ENCODE measurements around the gene PTTG1. TPM values are rescaled to one million over a fixed set of nuclear protein-coding genes. Genes with fewer than 3 reads are reported as not detected.

The PTTG1 gene
- total RNA-seq, 1 experiment from 2014 or later, result 239 TPM

DNA sequence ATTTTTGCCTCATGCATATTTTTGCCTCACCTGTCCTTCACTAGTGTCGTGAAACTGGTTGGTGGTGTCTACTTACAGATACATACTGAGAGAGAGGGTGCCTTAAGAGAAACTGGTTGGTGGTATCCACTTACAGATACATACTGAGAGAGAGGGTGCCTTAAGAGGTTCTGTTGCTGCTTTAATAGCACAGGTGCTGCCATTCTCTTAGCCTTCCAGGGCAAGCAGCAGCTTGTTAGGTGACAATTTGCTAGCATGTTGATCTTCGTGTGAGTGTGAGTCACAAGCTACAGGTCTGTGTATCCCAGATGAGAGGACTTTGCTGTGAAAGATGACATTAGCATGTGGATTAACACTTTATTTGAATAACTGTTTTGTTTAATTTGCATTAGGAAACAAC lies 1.4 kb downstream of the PTTG1 start (continued):
- TF ChIP-seq RELA (CRISPR knock-in tag; IDR thresholded peaks at IDR 0.05; ENCODE audit: borderline replicate concordance) (no peak), TEAD4 (CRISPR knock-in tag; IDR thresholded peaks at IDR 0.05) (no peak), TCF7 (CRISPR knock-in tag; IDR thresholded peaks at IDR 0.05; ENCODE audit: low read depth) (no peak)

DNA sequence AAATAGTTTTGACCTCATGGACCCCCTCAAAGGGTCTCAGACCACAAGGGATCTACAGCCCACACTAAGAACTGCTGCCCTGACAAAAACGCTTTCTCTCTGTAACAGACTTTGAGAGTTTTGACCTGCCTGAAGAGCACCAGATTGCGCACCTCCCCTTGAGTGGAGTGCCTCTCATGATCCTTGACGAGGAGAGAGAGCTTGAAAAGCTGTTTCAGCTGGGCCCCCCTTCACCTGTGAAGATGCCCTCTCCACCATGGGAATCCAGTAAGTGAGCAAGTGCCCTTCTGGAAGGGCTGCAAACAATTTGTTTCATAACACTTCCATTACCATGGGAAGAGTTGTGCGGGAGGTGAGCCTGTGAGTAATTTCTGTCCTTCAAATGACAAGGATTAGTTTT lies 6.0 kb downstream of the PTTG1 start:
- H3K27ac Mint-ChIP-seq, result no peak overlapping the region
- ChIA-PET POLR2A (no interaction called here), CTCF (no interaction called here)
- H3K4me3 Mint-ChIP-seq, result no peak overlapping the region
- DNase-seq (ENCODE audit: low spot score) (no peak), ATAC-seq (no peak)
- no peaks in the 10 kb centered on the region for H3K9me3 Mint-ChIP-seq
- peaks cover 21% of the 10 kb centered on the region for H3K4me1 Mint-ChIP-seq
- peaks cover 67% of the 10 kb centered on the region for H3K36me3 Mint-ChIP-seq
- no peaks in the 10 kb centered on the region for H3K27me3 Mint-ChIP-seq (ENCODE audit: low read depth)
- no peak for TF ChIP-seq TP53 (CRISPR knock-in tag; IDR thresholded peaks at IDR 0.05)
- no peak for TF ChIP-seq SP1 (CRISPR knock-in tag; conservative IDR thresholded peaks at IDR 0.05)
- TF ChIP-seq, protein P1, sequence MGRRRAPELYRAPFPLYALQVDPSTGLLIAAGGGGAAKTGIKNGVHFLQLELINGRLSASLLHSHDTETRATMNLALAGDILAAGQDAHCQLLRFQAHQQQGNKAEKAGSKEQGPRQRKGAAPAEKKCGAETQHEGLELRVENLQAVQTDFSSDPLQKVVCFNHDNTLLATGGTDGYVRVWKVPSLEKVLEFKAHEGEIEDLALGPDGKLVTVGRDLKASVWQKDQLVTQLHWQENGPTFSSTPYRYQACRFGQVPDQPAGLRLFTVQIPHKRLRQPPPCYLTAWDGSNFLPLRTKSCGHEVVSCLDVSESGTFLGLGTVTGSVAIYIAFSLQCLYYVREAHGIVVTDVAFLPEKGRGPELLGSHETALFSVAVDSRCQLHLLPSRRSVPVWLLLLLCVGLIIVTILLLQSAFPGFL (CRISPR knock-in tag; IDR thresholded peaks at IDR 0.05; ENCODE audit: borderline replicate concordance), result no peak
- no peak for TF ChIP-seq JUN (CRISPR knock-in tag; IDR thresholded peaks at IDR 0.05)
- TF ChIP-seq NFYB (CRISPR knock-in tag; conservative IDR thresholded peaks at IDR 0.05; ENCODE audit: low read depth), result no peak
- TF ChIP-seq, protein P2, sequence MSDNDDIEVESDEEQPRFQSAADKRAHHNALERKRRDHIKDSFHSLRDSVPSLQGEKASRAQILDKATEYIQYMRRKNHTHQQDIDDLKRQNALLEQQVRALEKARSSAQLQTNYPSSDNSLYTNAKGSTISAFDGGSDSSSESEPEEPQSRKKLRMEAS (CRISPR knock-in tag; IDR thresholded peaks at IDR 0.05), result no peak
- TF ChIP-seq SMAD3 (CRISPR knock-in tag; IDR thresholded peaks at IDR 0.05; ENCODE audit: borderline replicate concordance), result no peak
- no peak for TF ChIP-seq EMX1 (CRISPR knock-in tag; IDR thresholded peaks at IDR 0.05)
- TF ChIP-seq MYBL2 (CRISPR knock-in tag; IDR thresholded peaks at IDR 0.05), result no peak
- TF ChIP-seq GABPB1 (CRISPR knock-in tag; IDR thresholded peaks at IDR 0.05), result no peak
- no peak for TF ChIP-seq NFATC4 (CRISPR knock-in tag; IDR thresholded peaks at IDR 0.05)
- no peak for TF ChIP-seq FOXJ3 (CRISPR knock-in tag; IDR thresholded peaks at IDR 0.05; ENCODE audit: borderline replicate concordance)
- no peak for TF ChIP-seq FOXP1 (CRISPR knock-in tag; IDR thresholded peaks at IDR 0.05; ENCODE audit: borderline replicate concordance)
- TF ChIP-seq, protein P3, sequence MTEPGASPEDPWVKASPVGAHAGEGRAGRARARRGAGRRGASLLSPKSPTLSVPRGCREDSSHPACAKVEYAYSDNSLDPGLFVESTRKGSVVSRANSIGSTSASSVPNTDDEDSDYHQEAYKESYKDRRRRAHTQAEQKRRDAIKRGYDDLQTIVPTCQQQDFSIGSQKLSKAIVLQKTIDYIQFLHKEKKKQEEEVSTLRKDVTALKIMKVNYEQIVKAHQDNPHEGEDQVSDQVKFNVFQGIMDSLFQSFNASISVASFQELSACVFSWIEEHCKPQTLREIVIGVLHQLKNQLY (CRISPR knock-in tag; IDR thresholded peaks at IDR 0.05), result no peak
- TF ChIP-seq, protein P4, sequence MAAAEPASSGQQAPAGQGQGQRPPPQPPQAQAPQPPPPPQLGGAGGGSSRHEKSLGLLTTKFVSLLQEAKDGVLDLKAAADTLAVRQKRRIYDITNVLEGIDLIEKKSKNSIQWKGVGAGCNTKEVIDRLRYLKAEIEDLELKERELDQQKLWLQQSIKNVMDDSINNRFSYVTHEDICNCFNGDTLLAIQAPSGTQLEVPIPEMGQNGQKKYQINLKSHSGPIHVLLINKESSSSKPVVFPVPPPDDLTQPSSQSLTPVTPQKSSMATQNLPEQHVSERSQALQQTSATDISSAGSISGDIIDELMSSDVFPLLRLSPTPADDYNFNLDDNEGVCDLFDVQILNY (CRISPR knock-in tag; IDR thresholded peaks at IDR 0.05), result no peak
- no peak for TF ChIP-seq KAT7 (CRISPR knock-in tag; IDR thresholded peaks at IDR 0.05; ENCODE audit: borderline replicate concordance)

DNA sequence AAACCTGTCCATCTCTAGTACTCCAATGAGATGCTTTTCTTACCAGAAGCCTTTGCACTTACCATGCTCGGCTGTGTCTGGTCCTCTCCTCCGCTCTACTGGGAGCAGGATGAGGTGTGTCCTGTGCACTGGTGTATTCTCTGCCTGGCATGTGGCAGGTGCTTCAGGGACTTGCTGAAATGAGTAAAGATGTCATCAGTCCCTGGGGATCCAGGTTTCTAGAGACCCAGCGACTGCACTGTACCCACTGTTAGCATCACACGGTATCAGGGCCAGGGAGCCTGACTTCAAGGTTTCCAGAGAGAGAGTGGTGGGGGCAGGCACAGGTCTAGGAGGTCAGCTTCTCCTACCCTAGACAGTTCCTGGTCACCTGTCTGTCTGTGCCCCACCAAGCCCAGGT lies 10.5 kb downstream of the PTTG1 start:
- POLR2A ChIA-PET, result no interaction called here
- no peaks in the 10 kb centered on the region for H3K9me3 Mint-ChIP-seq
- H3K27me3 Mint-ChIP-seq (ENCODE audit: low read depth), result no peaks in the 10 kb centered on the region
- peaks cover 26% of the 10 kb centered on the region for H3K36me3 Mint-ChIP-seq
- TF ChIP-seq, protein P5, sequence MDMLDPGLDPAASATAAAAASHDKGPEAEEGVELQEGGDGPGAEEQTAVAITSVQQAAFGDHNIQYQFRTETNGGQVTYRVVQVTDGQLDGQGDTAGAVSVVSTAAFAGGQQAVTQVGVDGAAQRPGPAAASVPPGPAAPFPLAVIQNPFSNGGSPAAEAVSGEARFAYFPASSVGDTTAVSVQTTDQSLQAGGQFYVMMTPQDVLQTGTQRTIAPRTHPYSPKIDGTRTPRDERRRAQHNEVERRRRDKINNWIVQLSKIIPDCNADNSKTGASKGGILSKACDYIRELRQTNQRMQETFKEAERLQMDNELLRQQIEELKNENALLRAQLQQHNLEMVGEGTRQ (CRISPR knock-in tag; IDR thresholded peaks at IDR 0.05), result no peak
- TF ChIP-seq CBFB (CRISPR knock-in tag; IDR thresholded peaks at IDR 0.05; ENCODE audit: low read depth), result no peak
- peaks cover 4% of the 10 kb centered on the region; the same call in 1 of the 2 replicates for H3K4me1 Mint-ChIP-seq
- no peak for DNase-seq (ENCODE audit: low spot score)
- no peak overlapping the region for H3K27ac Mint-ChIP-seq
- no peak overlapping the region for H3K4me3 Mint-ChIP-seq
- CTCF ChIA-PET, result no interaction called here
- ATAC-seq, result no peak

Data from WTC11 (cell line).